Mucosa of stomach (tissue), 1 donor: ENCODE results near the gene PTTG1IP.
A peak's percentile ranks its signal among the peaks of the same experiment; 100 is the strongest.

Experiments used
- H3K27me3 ChIP-seq: one replicate; pipeline ENCODE4 v1.7.0; 2013; ENCODE audit warnings: mild to moderate bottlenecking, low read length; ENCODE audit not compliant: control insufficient read depth, insufficient read depth
- H3K36me3 ChIP-seq: one replicate; pipeline ENCODE4 v1.7.0; 2013; ENCODE audit warnings: low read length; ENCODE audit not compliant: control insufficient read depth, insufficient read depth
- H3K4me1 ChIP-seq: one replicate; pipeline ENCODE4 v1.7.0; 2013; ENCODE audit warnings: mild to moderate bottlenecking, low read length; ENCODE audit not compliant: control insufficient read depth, insufficient read depth
- H3K4me3 ChIP-seq: one replicate; pipeline ENCODE4 v1.7.0; 2013; ENCODE audit warnings: low read length
- H3K9ac ChIP-seq: one replicate; pipeline ENCODE4 v1.7.0; 2013; ENCODE audit warnings: mild to moderate bottlenecking, low read length, moderate library complexity
- H3K9me3 ChIP-seq: one replicate; pipeline ENCODE4 v1.7.0; 2013; ENCODE audit warnings: mild to moderate bottlenecking, low read length, moderate library complexity; ENCODE audit not compliant: control insufficient read depth
- donor health status: Pancreatic carcinoma.

PTTG1IP gene

DNA sequence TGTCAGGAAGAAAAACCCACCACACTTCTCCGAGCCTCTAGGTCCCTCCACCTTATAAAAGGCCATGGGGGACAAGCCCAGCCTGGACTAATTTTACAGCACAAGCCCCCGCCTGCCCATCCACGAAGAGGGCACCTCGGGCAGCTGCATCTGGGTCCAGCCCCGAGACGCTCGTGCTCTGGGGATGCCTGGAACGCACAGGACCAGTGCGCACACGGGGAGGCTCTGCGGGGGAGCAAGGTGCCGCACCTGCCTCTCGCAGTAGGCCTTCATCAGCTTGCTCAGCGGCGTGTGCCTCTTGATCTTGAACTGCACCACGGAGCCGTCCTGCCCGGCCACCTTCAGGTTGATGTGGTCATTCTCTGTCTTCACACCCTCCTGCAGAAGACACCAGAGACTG lies 59.8 kb downstream of the PTTG1IP start:
- no peaks in the 10 kb centered on the region for H3K27me3 ChIP-seq
- no peaks in the 10 kb centered on the region for H3K36me3 ChIP-seq
- no peaks in the 10 kb centered on the region for H3K9me3 ChIP-seq
- no peak overlapping the region for H3K4me3 ChIP-seq
- H3K4me1 ChIP-seq = peaks cover 16% of the 10 kb centered on the region
- no peak overlapping the region for H3K9ac ChIP-seq

DNA sequence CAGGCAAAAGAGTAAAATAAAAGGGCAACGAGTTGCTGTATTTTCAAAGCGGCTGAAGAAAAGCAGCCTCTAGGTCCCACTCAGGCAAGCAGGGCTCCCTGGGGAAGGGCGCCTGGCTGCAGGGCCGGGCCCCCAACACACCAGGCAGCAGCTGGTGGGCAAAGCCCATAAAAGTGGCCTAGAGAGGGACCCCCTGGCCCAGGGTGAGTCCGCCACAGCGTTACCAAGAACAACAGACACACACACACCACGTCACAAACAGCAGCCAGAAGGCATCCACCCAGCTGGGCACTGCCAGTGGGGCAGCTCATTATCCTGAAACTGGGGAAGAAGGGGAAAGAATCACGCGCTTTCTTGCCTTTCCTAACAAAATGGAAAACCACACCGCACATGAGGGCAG lies 60.3 kb downstream of the PTTG1IP start:
- Histone ChIP-seq H3K36me3 (no peaks in the 10 kb centered on the region), H3K27me3 (no peaks in the 10 kb centered on the region), H3K4me3 (no peak overlapping the region), H3K9me3 (no peaks in the 10 kb centered on the region), H3K4me1 (peaks cover 12% of the 10 kb centered on the region), H3K9ac (no peak overlapping the region)

DNA sequence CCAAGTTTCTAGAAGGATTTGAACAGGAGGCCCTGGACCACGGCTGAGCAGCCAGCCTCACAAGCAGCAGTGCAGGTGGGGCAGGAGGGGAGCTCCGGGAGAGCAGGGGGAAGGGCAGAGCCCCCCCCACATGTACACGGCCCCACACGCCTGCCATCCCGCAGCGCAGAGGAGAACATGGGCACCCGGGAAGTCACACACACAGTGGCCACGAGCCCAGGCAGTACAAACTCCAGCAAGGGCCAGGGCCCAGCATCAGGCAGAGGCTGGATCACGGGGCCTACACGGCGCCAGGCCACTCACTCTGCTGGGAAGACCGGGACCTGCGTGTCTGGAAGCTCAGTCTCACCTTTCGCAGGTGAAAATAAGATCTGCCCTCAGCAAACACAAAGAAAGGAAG lies 60.9 kb downstream of the PTTG1IP start:
- Histone ChIP-seq H3K4me3 (no peak overlapping the region), H3K36me3 (no peaks in the 10 kb centered on the region), H3K27me3 (no peaks in the 10 kb centered on the region), H3K9ac (no peak overlapping the region), H3K4me1 (peaks cover 12% of the 10 kb centered on the region), H3K9me3 (no peaks in the 10 kb centered on the region)

DNA sequence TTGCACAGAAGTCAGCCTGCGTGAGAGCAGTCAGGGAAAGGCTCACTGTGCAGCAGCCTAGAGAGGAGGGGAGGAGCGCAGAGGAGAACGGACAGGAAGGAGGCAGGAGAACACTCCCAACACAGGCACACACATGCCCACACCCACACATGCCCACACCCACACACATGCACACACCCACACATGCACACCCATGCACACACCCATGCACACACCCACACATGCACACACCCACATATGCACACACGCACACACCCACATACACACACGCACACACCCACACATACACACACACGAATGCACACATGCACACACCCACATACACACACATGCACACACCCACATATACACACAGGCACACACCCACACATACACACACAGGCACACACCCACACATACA lies 62.7 kb downstream of the PTTG1IP start:
- H3K9ac ChIP-seq = no peak overlapping the region
- peaks cover 6% of the 10 kb centered on the region for H3K4me1 ChIP-seq
- no peak overlapping the region for H3K4me3 ChIP-seq
- no peaks in the 10 kb centered on the region for H3K36me3 ChIP-seq
- H3K9me3 ChIP-seq = no peaks in the 10 kb centered on the region
- no peaks in the 10 kb centered on the region for H3K27me3 ChIP-seq

DNA sequence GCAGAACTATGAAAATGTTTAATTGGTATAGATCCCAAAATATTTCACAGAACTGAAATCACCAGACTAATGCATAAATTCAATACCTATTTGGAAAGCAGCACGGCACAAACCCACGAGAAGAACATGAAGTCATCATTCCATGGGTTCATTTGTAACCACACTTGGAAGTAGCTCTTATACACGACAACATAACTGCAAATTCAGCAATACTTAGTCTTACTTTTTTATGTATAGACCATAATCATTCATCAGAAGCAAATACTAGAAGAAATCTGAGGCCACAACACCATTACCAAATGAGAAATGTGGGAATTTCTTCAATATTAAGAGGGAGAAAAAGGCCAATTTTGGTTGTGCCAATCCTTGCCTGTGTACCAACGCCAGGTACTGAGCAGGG lies 67.6 kb downstream of the PTTG1IP start:
- H3K4me3 ChIP-seq = no peak overlapping the region
- peaks cover 6% of the 10 kb centered on the region for H3K4me1 ChIP-seq
- no peak overlapping the region for H3K9ac ChIP-seq
- no peaks in the 10 kb centered on the region for H3K36me3 ChIP-seq
- H3K27me3 ChIP-seq = no peaks in the 10 kb centered on the region
- no peaks in the 10 kb centered on the region for H3K9me3 ChIP-seq

DNA sequence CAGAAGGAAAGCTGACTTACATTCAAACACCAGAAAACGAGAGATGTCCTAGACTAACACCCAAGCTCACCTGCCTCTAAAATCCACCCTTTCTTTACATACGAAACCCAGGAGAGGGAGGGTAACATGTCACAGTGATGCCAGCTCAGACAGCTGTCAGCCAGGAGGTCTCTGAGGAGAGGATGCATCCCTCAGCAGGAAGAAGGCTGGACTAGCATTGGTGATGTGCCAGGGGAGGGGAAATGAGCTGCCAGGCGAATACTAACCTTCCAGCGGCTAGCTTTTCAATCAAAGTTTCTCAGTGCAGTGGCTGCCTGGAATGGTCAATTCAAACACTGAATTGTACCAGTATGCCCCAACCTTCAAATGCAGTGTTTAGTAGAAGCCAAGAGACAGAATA lies 68.3 kb downstream of the PTTG1IP start:
- no peak overlapping the region for H3K9ac ChIP-seq
- H3K36me3 ChIP-seq = no peaks in the 10 kb centered on the region
- no peak overlapping the region for H3K4me3 ChIP-seq
- no peaks in the 10 kb centered on the region for H3K9me3 ChIP-seq
- H3K27me3 ChIP-seq = no peaks in the 10 kb centered on the region
- H3K4me1 ChIP-seq = peaks cover 7% of the 10 kb centered on the region

DNA sequence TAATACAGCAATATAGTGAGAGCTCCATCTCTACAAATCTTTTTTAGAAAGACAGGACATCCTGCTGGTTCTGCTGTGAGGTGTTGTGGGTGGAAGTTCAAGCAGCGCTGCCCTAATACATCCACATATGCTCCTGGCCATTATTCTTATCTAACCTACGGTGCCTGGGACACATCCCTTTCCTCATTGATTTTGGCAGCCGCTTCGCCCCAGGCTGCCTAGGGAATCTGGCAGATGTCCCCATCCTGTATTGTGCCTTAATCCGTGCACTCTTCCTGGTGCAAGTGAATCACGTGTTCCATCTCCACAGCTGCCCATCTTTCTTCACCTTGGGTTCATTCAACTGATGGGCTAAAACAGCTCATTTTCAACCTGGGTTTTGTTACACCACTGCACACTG lies 68.7 kb downstream of the PTTG1IP start:
- Histone ChIP-seq H3K4me3 (no peak overlapping the region), H3K4me1 (peaks cover 11% of the 10 kb centered on the region), H3K36me3 (no peaks in the 10 kb centered on the region), H3K27me3 (no peaks in the 10 kb centered on the region), H3K9ac (no peak overlapping the region), H3K9me3 (no peaks in the 10 kb centered on the region)

DNA sequence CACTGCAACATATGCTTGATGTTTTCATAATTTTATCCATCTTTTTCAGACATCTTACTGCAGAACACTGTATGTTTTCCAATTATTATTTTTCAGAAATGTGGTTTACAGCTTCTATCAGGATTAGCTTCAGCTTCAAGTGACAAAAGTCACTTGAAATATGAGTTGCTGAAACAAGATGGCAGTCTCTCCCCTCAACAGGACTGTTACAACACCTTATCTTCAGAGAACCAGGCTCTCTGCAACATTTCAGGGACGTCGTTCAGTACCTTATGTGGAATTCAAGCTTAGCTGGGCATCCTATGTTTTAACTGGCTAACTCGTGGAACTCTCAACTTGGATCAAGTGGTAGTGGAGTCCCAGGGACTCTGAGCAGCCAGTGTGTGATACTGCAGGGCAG lies 69.8 kb downstream of the PTTG1IP start:
- Histone ChIP-seq H3K4me1 (peaks cover 12% of the 10 kb centered on the region), H3K36me3 (no peaks in the 10 kb centered on the region), H3K27me3 (no peaks in the 10 kb centered on the region), H3K9ac (no peak overlapping the region), H3K9me3 (no peaks in the 10 kb centered on the region), H3K4me3 (no peak overlapping the region)

DNA sequence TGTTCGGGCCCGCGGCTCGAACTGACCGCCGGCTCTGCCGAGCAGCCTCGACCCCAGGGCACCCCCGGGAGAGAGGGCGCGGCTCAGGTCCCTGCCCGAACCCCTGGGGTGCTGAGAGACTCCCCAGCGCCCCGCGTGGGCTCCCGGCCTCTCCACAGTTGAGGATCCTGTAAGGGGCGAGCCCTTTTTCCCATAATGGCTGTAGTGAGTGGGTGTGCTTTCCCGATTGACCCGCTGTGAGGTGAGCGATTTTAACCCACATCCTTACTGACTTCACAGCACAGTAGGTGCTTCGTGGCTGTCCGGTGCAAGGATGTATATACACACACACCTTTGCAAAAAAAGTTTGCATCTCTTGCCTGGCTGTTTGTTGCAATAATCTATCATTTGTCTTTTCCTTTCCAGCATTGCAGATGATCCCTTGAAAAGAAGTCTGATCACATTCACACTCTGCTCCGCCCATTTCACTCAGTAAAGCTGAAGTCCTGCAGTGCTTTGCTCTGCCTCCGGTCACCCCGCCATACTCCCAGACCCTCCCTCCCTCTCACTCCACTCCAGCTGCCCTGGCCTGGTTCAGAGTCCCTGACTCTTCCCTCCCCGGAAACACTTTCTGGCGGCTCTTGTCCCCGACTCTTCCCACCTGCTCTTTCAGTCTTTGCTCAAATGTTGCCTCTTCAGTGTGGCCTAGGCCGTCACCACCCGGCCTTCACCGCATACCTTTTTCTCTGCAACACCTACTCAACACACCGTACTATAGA lies 70.9 kb downstream of the PTTG1IP start:
- H3K9me3 ChIP-seq = no peaks in the 10 kb centered on the region
- no peaks in the 10 kb centered on the region for H3K36me3 ChIP-seq
- H3K9ac ChIP-seq = peak overlapping the region; percentile 76

DNA sequence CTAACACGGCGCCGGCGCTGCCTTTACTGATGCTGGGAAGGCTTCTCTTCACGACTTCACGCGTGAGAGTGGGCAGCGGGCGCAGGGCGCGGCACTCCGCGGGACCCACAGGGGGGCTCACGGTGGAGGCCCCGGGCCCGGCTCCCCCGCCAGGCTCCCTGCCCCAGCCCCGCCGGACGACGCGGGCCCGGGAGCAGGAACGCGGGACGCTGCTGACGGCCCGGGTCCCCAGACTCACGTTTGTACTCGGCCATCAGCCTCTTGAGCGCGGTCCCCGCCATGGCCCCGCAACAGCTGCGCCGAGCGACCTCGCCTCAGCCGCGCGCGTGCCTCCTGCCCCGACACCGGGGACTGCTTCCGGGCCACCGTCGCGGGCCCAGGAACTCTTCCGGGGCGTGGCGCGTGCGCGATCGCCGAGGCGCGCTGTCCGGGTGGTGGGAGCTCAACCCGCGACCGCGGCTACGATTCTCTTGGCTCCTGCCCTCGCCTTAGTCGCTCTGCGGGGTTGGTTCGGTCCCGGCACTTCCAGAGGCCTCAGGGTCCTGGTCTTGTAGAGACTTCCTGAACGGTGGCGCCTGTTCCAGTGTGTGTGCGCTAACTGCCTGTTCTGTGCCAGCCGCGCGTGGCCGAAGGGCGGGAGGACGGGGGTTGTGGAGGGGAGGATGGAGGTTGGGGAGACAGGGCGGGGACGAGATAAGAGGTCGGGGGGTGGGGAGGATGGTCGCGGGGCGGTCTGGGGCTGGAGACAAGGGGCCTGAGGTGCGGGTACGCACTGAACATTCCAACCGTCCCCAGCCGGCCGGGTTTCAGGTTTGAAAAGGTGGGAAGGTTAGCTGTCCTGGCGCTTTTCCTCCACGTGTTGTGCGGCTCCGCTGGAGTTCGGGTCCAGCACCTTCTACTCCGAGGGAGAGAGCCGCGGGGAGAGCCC lies 71.8 kb downstream of the PTTG1IP start, which contains the start of gene UBE2G2:
TSS of gene UBE2G2 (minus strand) at position 353 of the 928 bp plus-strand sequence. CDS start at position 281, 72 bp downstream.
- Histone ChIP-seq H3K4me1 (peaks cover 12% of the 10 kb centered on the region), H3K4me3 (peak within 1 kb of the TSS; percentile 20), H3K36me3 (no peaks in the 10 kb centered on the region), H3K27me3 (no peaks in the 10 kb centered on the region), H3K9ac (peak within 1 kb of the TSS; percentile 76), H3K9me3 (no peaks in the 10 kb centered on the region)

More for the DNA sequence above, 70.9 kb downstream of the PTTG1IP start:
- peaks cover 12% of the 10 kb centered on the region for H3K4me1 ChIP-seq
- H3K4me3 ChIP-seq = peak overlapping the region; percentile 20
- H3K27me3 ChIP-seq = no peaks in the 10 kb centered on the region

DNA sequence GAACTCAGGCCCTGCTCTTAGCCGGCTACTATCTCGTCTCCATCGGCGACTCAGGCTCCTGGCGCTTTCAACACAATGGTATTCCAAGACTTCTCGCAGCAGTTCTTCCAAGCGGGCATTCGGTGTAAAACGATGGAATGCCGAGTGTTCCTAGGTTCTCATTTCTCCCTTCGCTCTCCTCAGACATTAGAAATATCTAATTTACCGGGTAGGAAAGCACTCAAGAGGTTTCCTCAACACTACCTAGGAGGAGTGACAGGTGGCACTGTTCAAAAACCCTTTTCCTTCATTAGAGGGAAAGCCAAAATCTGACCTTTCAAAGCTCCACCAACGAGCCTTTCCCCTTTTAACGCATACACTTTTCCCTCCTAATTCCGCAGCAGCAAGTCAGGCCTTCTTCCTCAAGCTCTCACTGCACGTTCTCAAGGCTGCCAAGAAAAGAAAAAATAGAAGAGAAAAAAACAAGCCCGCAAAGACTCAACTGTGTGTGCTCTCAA lies 72.5 kb downstream of the PTTG1IP start:
- H3K4me1 ChIP-seq = peaks cover 12% of the 10 kb centered on the region
- no peaks in the 10 kb centered on the region for H3K27me3 ChIP-seq
- H3K4me3 ChIP-seq = peak overlapping the region; percentile 20
- peak overlapping the region; percentile 76 for H3K9ac ChIP-seq
- no peaks in the 10 kb centered on the region for H3K36me3 ChIP-seq
- no peaks in the 10 kb centered on the region for H3K9me3 ChIP-seq

DNA sequence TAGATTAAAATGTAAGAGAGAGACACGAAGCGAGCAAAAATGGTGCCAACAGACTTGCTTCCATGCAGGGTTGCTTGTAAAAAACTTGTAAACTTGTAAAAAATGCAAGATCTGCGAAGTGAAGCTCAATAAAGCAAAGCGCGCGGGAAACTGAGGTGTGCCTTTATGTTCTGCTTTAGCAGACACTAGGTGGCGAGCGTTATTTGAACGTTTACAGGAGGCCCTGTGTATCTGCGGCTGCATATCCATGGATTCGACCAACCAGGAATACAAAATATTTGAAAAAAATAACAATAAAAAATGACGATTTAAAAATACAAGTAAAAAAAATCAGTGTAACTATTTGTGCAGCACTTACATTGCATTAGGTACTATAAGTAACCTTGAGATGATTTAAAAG lies 73.4 kb downstream of the PTTG1IP start:
- no peak overlapping the region for H3K9ac ChIP-seq
- no peaks in the 10 kb centered on the region for H3K27me3 ChIP-seq
- H3K36me3 ChIP-seq = no peaks in the 10 kb centered on the region
- no peaks in the 10 kb centered on the region for H3K9me3 ChIP-seq
- no peak overlapping the region for H3K4me3 ChIP-seq
- H3K4me1 ChIP-seq = peaks cover 12% of the 10 kb centered on the region
